DMS79 treated with DMSO at 0.1 percent for 48 hours (cell line): ENCODE data around the gene ZNF407.
"Not testable (repeated sequence)": the region's sequence is repeated elsewhere in the genome, so short reads cannot be mapped to it uniquely, and the experiment has no call there.

Experiments used
- DNase-seq: peaks from one replicate; lab custom pipeline; 2025; lab: John Stamatoyannopoulos, UW

The ZNF407 gene

DNA sequence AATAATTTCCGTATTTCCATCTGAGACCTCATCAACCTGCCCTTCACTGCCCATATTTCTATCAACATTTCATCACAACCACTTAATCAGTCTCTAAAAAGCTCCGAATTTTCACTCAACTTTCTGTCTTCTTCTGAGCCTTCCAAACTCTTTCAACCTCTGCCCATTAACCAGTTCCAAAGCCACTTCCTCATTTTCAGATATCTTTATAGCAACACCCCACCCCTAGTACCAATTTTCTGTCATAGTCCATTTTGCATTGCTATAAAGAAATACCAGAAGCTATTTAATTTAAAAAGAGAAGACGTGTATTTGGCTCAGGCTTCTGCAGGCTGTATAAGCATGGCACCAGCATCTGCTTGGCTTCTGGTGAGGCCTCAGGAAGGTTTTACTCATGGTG lies 504.2 kb downstream of the ZNF407 start:
- DNase-seq, result no peak

DNA sequence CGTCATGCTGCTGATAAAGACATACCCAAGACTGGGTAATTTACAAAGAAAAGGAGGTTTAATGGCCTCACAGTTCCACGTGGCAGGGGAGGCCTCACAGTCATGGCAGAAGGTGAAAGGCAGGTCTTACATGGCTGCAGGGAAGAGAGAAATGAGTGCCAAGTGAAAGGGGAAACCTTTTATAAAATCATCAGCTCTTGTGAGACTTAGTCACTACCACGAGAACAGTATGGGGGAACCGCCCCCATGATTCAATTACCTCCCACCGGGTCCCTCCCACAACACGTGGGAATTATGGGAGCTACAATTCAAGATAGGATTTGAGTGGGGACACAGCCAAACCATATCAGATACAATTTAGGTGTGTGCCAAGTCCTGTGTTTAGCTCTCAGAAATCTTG lies 506.4 kb downstream of the ZNF407 start:
- not testable (repeated sequence) for DNase-seq

DNA sequence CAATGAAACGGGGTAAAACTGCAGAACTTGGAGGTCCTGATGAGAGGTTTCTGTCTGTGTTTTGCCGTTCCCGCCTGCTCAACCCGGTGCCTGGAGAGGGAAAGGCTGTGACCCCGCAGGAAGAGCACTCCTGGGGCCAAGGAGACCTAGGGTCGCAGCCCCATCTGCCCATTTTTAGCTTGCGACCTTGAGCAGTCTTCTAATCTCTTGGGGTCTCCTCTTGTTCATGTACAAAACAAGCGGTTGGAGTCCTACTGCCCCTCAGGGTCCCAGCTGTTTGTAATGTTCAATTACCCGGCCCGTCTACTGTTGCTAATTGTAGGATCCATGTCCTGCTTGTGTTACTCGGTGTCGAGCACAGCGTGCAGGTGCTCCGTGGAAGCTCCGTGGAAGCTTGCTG lies 506.8 kb downstream of the ZNF407 start:
- DNase-seq, result no peak

DNA sequence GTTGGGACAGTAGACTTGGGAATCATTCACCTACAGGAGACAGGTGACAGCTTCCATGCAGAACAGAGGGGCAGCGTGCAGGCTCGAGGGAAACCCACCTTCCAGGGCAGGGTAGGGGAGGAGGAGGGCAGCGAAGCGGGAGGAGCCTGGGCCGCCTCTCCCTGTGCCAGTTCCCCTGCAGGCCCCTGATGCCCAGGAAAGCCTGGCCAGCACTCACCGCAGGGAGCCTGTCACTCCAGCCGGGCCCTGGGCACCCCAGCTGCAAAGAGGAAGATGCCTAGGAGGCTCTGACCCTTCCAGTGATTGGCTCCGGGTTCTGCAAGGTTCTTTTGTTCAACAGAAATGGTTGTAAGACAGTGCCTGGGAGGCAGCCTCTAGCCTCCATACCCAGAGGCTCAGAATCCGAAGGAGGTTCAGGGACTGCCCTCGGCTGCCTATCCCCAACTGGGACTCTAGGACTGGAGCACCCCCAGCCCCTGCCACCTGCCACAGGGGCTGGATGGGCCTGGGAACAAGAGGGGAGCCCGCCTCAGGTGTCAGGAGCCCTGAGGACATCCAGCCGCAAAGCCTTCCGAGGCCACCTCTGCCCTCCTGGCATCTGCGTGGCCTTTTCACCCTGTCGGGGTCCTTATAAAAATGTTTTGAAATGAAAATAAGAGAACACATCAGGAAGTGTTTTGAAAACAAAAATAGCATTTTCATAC lies 508.0 kb downstream of the ZNF407 start:
- no peak for DNase-seq

DNA sequence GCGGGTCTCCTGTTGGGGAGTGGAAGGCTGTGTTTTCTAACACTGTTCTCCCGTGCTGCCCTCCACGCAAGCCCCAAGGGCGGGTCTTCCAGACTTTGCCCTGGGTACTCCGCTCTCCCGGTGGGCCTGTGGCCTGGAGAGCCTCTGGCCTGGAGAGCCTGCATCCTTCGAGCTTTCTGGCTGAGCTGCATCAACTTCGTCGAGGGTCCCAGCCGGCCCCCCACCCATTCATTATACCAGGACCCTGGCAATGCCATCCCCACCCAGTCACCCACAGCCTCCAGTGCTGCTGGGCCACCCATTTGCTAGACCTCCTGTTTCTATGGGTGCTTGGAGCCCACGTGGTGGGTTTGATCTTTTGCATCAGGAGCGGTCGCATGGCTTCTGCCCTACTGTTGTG lies 509.1 kb downstream of the ZNF407 start:
- DNase-seq, result no peak

DNA sequence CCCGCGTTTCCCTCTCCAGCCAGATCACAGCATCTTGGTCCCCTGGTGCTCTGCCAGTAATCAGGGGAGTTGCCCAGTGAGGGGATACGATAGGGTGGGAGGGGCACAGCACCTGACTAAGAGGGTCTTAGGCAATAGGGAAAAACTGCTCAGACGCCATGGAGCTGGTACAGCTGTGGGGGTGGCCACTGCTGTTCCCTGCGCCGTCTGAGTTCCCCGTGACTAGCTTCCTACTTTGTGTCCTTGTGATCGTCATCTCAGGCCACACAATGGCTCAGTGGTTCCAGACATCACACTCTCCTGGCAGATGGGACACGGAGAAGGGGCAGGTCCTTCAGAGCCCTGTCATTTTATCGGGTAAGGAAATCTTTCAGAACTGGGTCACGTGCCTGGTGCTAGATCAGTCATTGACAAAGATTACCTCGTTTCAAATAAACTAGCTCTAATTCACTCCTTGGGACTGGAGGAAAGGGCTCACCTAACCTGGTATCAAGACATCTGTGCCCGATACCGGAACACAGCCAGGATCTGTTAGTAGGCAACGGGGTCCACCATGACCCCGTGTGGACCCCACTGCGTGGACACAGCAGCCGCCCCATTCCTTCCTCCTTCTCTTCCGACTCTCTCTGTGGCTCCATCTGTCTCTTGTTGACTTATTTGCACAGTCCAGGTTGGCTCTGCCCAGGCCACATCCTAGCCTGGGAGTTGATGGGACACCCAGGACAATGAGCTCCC lies 509.7 kb downstream of the ZNF407 start:
- no peak for DNase-seq

DNA sequence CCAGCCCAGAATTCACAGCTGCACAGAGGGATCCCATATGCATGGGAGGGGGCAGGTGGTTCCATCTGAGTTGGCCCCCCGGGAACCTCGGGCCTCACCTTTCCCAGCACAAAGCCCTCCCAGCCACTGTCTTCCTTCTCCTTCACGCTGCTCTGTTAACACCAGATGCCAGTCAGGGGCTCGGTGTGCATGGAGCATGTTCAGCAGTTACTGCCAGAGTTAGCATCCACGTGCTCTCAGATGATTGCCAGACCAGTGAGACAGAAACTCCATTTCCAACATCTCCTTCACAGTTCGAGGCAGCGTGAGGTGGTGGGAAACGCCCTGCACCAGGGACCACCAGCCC lies 510.2 kb downstream of the ZNF407 start:
- no peak for DNase-seq

DNA sequence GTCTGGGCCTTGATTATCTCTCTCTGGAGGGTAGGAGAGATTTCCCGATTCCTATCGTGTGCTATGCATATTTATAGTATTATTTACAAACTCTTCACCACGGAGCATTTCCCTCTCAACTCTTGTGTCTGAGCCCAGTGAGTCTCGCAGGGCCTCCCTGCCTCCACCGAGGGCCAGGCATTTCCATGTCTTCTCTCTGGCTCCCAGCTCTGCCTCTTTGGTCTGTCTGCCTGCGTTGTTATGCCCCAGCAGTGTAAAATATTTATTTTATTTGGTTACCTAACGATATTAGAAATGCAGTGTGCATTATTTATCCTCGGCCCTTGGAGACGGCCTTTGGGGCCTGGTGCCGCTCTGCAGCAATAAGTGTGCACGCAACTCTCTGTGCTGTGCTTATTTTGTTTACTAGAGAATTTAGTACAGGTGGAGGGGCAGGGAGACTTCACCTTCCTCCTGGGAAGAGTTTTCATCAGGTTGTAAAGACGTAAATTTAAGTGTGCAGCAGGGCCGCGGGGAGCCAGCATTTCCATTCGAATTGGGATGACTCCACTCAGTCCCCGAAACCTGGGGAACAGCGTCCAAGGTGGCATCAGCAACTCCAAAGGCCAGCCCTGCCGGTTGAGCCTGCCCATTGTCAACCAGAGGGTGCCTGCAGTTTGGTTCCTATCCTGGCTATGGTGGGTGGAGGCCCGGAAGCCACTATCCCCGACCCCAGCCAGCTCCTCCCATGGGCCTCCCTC lies 511.1 kb downstream of the ZNF407 start:
- no peak for DNase-seq

DNA sequence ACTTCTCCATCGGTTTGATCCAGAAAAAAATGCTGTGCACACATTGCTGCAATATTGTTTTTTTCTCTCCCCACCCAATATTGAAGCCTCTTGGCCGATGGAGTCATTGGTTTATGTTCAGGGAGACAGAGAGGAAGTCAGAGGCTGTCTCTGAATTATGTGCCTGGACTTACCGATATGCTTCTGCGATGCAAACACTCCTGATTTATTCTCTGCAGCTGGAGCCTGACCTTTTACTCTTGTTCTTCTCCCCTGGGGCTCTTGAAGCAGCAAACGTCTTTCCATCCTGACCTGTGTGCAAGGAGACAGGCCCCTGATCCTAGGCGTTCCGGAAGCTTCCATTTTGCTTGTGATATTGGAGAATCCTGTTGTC lies 511.6 kb downstream of the ZNF407 start:
- no peak for DNase-seq

DNA sequence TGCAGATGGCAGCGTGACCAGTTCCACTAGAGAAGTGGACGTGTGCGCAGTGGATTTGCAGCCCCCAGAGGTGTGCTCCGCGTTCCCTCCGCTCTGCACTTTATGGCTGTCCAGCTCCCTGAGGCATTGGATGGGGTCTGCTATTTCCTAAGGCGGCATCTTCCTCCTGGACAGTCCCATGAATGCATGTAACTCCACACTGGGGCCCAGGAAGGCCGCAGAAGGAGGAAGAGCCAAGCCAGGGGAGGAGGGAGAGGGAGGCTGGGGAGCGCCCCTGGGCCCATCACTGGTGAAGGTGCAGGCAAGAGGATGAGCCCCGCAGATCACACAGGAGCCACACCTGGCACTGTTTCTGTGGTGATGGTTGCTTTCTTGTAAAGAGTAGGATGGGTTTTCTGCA lies 512.1 kb downstream of the ZNF407 start:
- no peak for DNase-seq

DNA sequence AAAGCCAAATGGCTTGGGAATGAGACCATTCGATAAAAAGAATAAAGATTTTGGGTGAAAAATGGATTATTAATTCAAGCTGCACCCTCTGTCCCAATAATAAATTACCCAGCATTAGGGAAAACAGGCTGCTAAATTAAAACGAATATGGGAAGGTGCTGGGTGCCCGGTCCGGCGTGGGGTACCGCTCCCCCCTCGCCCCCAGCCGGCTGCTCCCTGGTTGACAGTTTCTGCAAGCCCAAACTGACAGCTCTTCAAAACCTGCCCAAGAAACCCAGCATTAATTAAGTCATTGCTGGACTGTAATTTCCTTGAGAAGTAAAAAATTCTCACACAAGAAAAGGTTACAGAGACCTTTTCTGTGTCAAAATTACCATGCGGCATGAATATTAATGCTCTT lies 512.6 kb downstream of the ZNF407 start:
- no peak for DNase-seq

DNA sequence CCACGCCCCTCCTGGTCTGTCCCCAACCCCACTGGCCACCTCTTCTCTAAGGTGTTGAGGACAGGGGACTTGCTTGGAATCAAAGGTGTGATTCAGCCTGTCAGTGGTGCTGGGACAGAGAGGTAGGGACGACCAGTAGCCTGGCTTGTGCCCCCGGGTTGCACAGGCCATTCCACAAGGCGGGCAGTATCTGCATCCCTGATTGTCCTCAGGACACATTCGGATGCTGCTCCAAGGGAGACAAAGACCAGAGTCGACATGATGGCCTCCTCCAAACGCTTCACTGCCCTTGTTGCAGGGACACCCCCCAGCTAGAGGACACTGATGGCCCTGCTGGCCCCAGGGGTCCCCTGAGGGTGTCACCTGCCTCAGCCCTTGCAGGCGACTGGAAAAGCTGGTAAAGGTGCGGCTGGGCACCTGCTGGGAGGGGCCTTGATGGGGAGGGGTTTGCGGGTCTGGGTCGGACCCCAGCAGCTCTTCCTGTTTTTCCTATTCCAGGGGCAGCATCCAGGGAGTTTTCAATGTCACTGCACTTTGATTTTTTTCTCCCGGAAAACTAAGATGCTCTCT lies 513.3 kb downstream of the ZNF407 start:
- DNase-seq, result no peak

DNA sequence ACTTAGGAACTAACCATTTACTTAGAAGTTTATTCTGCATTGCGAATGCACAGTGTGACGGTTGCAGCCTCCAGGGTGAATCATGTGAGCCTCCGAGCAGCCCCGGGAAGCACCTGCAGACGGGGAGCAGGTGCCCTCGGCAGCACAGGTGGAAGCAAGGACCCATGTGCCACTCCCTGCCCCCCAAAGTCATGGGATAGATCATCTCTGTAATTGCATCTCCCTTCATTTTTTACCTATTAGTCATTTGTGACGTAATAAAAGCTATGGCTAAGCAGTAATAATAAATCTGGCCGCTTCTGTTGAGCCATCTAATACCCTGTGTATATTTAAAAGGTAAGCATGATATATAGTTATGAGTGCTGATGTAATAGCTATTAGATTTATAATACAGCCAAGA lies 514.1 kb downstream of the ZNF407 start:
- DNase-seq, result no peak

DNA sequence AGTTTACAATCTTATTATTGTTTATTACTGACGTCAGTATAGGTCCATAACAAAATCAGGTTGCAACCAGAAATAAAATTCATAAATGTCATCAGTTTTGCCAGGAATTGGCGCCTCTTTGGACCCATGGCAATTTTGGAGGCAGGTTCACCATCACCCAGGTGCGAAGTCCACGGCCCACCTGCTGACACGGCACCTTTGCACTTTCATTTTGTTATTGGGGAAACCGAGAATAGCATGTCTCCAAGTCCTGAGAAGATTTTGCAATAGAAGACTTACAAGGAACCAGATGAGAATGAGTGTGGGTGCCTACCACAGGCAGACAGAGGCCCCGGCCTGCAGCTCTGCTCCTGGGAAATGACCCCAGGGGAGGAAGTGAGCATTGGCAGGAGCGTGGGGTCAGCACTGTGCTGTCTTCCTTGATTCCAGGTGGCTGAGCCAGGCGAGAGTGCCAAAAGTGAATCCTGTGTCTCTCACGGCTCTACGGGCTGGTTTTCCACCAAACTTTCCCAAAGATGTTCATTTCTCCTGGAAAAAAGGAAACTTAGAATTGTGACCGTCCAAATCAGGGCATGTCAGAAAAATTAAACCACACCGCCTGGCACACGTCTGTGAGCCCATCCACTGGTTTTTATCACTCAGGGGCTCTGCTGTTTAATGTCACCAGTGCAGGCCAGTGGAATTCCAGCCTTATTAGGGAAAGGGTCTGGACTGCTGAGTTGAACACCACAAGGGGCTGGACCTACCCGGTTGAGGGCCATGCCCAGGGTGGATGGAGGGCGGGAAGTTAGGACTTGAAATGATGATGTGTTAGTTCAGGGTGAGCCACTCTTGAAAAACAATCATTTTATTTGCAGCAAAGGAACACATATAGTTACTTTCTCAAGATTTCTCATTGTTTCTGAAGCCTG lies 514.8 kb downstream of the ZNF407 start:
- DNase-seq, result no peak

DNA sequence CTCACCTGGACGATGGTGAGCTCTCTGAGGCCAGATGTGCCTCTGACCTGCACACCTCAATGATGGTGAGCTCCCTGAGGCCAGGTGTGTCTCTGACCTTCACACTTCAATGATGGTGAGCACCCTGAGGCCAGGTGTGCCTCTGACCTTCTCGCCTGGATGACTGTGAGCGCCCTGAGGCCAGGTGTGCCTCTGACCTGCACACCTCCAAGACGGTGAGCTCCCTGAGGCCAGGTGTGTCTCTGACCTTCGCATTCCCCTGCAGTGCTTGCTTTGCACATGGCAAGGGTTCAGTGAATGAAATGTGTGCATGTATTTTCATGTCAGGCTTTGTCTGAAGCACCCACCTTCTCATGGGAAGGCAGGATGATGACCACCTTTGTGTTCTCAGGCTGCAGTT lies 515.8 kb downstream of the ZNF407 start:
- DNase-seq, result no peak

DNA sequence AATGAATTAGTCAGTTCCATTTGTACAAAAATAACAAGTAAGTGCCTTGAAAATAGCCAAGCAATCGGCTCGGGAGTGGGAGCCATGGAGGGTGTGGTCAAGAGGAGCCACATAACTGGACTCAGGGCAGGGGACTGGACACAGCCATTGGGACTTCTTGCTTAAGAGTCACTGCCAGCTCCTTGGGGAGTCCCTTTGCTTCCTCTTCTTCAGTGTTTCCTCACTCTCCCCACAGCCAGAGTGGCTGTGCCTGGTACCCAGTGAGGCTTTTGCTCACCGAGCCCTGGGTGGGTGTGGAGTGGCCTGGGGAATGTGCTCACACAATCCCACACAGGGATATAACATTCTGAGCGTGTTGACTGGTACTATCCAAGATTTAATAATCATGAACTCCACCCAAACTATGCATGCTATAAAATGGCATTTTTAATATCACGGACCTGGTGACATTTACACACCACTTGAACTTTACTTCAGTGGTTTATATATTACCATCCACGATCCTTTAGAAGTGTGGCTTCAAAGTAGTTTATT lies 516.6 kb downstream of the ZNF407 start:
- no peak for DNase-seq
